Ascending aorta (tissue), 2 donors: ENCODE data around the gene C1orf21. TPM values are rescaled to one million over a fixed set of nuclear protein-coding genes. Genes with fewer than 3 reads are reported as not detected.
"Not testable (repeated sequence)": the region's sequence is repeated elsewhere in the genome, so short reads cannot be mapped to it uniquely, and the experiment has no call there.

Experiments
- DNase-seq, 2 donors: peaks; one replicate each; pipeline ENCODE4 v3.0.0-alpha.2; 2019; ENCODE audit warnings: low spot score in 2 of 2
- H3K27ac ChIP-seq, 2 donors: fragments of 200-600 bp; sonication (generic); one replicate each; pipeline ENCODE4 v1.5.1; 2016 to 2017; ENCODE audit warnings: mild to moderate bottlenecking in 1 of 2
- H3K27me3 ChIP-seq: fragments of 200-600 bp; sonication (generic); one replicate; pipeline ENCODE4 v1.5.1; 2017
- H3K36me3 ChIP-seq, 2 donors: fragments of 200-600 bp; sonication (generic); one replicate each; pipeline ENCODE4 v1.5.1; 2016
- H3K4me1 ChIP-seq, 2 donors: fragments of 200-600 bp; sonication (generic); one replicate each; pipeline ENCODE4 v1.5.1; 2016 to 2017; ENCODE audit warnings: mild to moderate bottlenecking in 1 of 2
- H3K4me3 ChIP-seq, 2 donors: fragments of 200-600 bp; sonication (generic); one replicate each; pipeline ENCODE4 v1.5.1; 2016 to 2017; ENCODE audit warnings: mild to moderate bottlenecking in 1 of 2
- H3K9me3 ChIP-seq, 2 donors: fragments of 200-600 bp; sonication (generic); one replicate each; pipeline ENCODE4 v1.5.1; 2016
- intact Hi-C: fragments of 100-400 bp; cut with DNase I; formaldehyde crosslinking; loops from one replicate; pipeline ENCODE4 v1.15.1; 2023
- total RNA-seq: library from RNA; depleted of rRNA; stranded (reverse); fragments of >200 nt; gene quantifications from one replicate; pipeline ENCODE4 v1.1.0, GENCODE V29; 2016
- TF ChIP-seq, protein P1 (sequence below), 3 experiments: fragments of 200-600 bp in 2 of 3; fragments of 450-650 bp in 1 of 3; sonication (generic) in 2 of 3; IDR thresholded peaks; one replicate each; pipeline ENCODE4 v1.5.1; 2016 to 2019; ENCODE audit warnings: antibody characterized with exemption in 3 of 3, mild to moderate bottlenecking in 1 of 3, moderate library complexity in 1 of 3

Gene C1orf21, protein sequence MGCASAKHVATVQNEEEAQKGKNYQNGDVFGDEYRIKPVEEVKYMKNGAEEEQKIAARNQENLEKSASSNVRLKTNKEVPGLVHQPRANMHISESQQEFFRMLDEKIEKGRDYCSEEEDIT
- 21.8 TPM for total RNA-seq

DNA sequence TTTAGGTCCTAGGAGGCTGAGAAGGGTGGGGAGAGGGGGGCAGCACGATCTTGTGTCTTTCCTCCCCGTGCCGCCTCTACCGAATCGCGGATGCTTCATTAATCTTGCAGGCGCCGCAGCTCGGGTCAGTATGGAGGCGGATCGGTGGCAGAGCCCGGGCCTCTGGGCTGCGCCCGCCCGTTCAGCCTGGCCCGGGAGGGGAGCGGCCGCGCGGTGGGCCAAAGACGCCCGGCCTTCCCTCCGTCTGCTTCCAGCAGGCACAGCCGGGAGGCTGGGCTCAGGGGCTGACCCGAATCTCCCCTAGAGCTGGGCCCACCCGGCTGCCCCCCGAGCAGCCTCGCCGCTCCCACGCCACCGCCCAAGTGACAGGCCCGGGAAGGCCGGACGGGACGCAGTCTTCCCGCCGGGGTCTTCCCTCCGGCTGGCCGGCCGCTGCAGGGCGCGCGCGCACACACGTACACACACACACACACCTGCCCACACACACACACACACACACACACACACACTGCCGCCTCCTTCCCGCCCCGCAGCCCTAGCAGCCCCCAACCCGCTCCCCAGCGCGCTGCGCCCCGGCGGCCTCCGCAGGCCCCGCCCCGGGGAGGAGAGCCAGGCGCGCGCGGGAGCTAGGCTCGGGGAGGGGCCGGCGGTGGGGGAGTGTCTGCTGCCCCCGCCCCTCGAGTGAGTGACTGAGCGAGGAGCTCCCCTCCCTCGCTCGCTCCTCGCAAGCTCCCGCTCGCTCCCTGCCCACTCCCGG, at the start of gene C1orf21:
TSS of gene C1orf21 (plus strand) at position 718 of the 757 bp plus-strand sequence. CDS start 90,481 bp downstream, outside the sequence.
- Histone ChIP-seq H3K36me3 (no peaks in the 10 kb centered on the region), H3K4me3 (peak within 1 kb of the TSS; percentile 87 to 98), H3K9me3 (no peaks in the 10 kb centered on the region), H3K27ac (peak within 1 kb of the TSS; percentile 73 to 75), H3K27me3 (no peaks in the 10 kb centered on the region), H3K4me1 (peaks cover 0 to 5% of the 10 kb centered on the region in 2 donors)
- DNase-seq: peak; percentile 54 to 93
- TF ChIP-seq, protein P1, sequence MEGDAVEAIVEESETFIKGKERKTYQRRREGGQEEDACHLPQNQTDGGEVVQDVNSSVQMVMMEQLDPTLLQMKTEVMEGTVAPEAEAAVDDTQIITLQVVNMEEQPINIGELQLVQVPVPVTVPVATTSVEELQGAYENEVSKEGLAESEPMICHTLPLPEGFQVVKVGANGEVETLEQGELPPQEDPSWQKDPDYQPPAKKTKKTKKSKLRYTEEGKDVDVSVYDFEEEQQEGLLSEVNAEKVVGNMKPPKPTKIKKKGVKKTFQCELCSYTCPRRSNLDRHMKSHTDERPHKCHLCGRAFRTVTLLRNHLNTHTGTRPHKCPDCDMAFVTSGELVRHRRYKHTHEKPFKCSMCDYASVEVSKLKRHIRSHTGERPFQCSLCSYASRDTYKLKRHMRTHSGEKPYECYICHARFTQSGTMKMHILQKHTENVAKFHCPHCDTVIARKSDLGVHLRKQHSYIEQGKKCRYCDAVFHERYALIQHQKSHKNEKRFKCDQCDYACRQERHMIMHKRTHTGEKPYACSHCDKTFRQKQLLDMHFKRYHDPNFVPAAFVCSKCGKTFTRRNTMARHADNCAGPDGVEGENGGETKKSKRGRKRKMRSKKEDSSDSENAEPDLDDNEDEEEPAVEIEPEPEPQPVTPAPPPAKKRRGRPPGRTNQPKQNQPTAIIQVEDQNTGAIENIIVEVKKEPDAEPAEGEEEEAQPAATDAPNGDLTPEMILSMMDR (IDR thresholded peaks at IDR 0.05): no peak
- intact Hi-C loops: loop anchor here (5.0 to 10.0 kb wide), 6 partner anchors 121 to 914 kb away; partner anchors contain the start of genes ARPC5, SMG7, SWT1 and TRMT1L

DNA sequence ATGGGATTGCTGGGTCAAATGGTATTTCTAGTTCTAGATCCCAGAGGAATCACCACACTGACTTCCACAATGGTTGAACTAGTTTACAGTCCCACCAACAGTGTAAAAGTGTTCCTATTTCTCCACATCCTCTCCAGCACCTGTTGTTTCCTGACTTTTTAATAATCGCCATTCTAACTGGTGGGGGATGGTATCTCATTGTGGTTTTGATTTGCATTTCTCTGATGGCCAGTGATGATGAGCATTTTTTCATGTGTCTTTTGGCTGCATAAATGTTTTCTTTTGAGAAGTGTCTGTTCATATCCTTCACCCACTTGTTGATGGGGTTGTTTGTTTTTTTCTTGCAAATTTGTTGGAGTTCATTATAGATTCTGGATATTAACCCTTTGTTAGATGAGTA, 49.0 kb upstream of the C1orf21 start:
- intact Hi-C loops, H3K27ac ChIP-seq: not testable (repeated sequence)

DNA sequence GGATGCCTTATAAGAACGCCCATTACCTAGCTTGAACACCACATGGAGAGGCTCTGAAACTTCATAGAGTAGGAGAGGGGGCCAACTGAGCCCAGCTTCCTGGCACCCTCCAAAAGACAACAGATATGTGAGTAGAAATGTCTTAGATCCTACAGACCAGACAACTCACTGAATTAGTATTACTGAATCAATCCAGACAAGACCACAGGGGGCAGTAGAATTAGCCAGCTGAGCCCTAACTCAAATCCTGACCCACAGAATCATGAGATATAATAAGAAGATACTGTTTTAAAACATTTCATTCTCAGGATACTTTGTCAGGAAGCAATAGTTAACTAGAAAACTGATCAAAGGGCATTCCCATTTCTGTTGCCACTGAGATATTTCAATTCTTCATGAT, 45.8 kb upstream of the C1orf21 start:
- intact Hi-C loops: no loop called here
- TF ChIP-seq, protein P1 (IDR thresholded peaks at IDR 0.05): no peak
- no peak overlapping the region for H3K4me3 ChIP-seq
- no peaks in the 10 kb centered on the region for H3K4me1 ChIP-seq
- H3K27ac ChIP-seq: no peak overlapping the region
- no peaks in the 10 kb centered on the region for H3K9me3 ChIP-seq
- no peak for DNase-seq
- no peaks in the 10 kb centered on the region for H3K27me3 ChIP-seq
- no peaks in the 10 kb centered on the region for H3K36me3 ChIP-seq

More for the DNA sequence above, 49.0 kb upstream of the C1orf21 start:
- H3K36me3 ChIP-seq, H3K9me3 ChIP-seq, DNase-seq, H3K4me3 ChIP-seq, H3K27me3 ChIP-seq, H3K4me1 ChIP-seq: not testable (repeated sequence)

DNA sequence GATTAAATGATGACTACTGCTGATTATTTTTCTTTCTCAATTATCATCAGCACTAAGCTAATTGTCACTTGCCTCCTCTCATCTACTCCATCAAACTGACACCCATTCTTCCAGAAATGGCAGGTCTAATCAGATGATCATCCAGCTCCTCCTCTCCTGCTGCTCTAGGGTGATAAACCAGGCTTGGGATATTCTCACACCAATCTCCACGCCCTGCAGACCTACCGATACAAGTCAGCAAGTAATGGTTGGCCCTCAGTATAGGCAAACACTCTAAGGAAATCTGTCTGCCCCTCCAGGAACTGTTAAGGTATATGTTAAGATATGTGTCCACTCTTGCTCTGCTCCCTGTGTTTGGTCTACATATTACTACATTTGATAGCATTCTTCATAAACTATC, 36.3 kb upstream of the C1orf21 start:
- DNase-seq: no peak

DNA sequence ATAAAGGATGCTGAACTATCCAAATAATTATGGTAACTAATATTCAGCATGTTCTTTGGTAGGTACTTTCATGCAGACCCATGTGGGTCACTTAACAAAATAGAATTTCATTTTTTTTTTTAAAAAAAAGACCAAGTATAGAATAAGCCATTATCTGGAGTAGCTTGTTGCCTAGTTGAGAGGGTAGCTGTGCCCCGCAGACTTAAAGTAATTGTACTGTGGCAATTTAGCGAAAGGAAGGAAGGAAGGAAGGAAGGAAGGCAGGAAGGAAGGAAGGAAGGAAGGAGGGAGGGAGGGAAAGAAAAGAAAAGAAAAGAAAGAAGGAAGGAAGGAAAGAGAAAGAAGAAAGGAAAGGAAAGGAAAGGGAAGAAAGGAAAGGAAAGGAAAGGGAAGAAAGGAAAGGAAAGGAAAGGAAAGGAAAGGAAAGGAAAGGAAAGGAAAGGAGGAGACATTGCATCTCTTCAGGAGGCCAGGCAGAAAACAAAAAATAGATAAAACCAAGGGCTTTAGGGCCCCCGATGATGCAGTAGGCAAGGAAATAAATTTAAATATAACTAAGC, 35.3 kb upstream of the C1orf21 start:
- no peak overlapping the region for H3K27ac ChIP-seq
- H3K36me3 ChIP-seq: no peaks in the 10 kb centered on the region
- H3K4me3 ChIP-seq: no peak overlapping the region
- TF ChIP-seq, protein P1 (IDR thresholded peaks at IDR 0.05): no peak
- H3K9me3 ChIP-seq: no peaks in the 10 kb centered on the region
- H3K27me3 ChIP-seq: no peaks in the 10 kb centered on the region
- no peak for DNase-seq
- H3K4me1 ChIP-seq: no peaks in the 10 kb centered on the region
- intact Hi-C loops: no loop called here

More for the DNA sequence above, 36.3 kb upstream of the C1orf21 start:
- Histone ChIP-seq H3K4me3 (no peak overlapping the region), H3K9me3 (no peaks in the 10 kb centered on the region), H3K27me3 (no peaks in the 10 kb centered on the region), H3K27ac (no peak overlapping the region), H3K36me3 (no peaks in the 10 kb centered on the region), H3K4me1 (no peaks in the 10 kb centered on the region)
- intact Hi-C loops: no loop called here
- TF ChIP-seq, protein P1 (IDR thresholded peaks at IDR 0.05): no peak

DNA sequence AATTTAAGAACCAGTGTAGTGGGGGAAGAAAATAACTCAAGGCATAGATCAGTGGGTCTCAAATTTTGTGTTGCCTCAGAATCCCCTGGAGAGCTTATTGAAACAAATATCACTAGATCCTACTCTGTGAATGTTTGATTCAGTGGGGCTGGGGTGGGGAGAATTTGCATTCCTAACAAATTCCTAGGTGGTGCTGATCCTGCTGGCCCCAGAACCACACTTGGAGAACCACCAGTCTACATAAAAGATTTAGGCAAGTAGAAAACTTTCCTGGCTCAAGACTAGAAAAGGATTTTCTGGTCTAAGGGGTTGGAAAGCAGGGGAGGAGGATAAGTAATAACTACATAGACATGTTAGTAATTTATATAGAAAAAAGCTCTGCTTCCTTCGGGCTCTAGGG, 34.1 kb upstream of the C1orf21 start:
- no peak for DNase-seq
- H3K27ac ChIP-seq: no peak overlapping the region
- TF ChIP-seq, protein P1 (IDR thresholded peaks at IDR 0.05): no peak
- intact Hi-C loops: no loop called here
- H3K4me1 ChIP-seq: no peaks in the 10 kb centered on the region
- H3K36me3 ChIP-seq: no peaks in the 10 kb centered on the region
- H3K27me3 ChIP-seq: no peaks in the 10 kb centered on the region
- H3K9me3 ChIP-seq: no peaks in the 10 kb centered on the region
- no peak overlapping the region for H3K4me3 ChIP-seq
